IPS-18c (cell line): ENCODE data around the gene NRSN2.
"Not testable (repeated sequence)": the region's sequence is repeated elsewhere in the genome, so short reads cannot be mapped to it uniquely, and the experiment has no call there.

ENCODE experiments used
- H3K4me3 ChIP-seq: 2 replicates; pipeline ENCODE4 v1.7.0; 2013; ENCODE audit warnings: low read depth, mild to moderate bottlenecking, low read length, moderate library complexity; ENCODE audit not compliant: insufficient read depth
- H3K9me3 ChIP-seq: one replicate; pipeline ENCODE4 v1.6.1; 2013; ENCODE audit warnings: mild to moderate bottlenecking, low read length, moderate library complexity; ENCODE audit not compliant: control insufficient read depth, insufficient read depth

NRSN2 gene

DNA sequence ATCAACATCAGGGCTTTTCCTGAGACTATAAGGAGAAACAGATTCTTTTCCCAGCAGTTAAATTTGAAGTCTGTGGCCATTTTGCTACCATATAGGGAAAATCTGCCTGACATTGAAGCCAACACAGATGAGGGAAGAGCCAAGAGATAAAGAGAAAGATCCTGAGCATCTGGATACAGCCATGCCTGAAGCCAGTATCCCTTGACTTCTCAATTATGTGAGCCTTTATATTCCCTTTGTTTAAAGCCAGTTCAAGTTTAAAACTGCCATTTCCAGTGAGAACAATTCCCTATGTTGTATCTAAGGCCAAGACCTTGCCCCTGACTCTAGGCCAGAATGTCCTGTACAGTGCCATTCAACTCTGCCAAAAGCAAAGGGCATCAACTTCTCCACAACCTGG lies 3.8 kb upstream of the NRSN2 start:
- no peaks in the 10 kb centered on the region for H3K9me3 ChIP-seq
- no peak overlapping the region for H3K4me3 ChIP-seq

DNA sequence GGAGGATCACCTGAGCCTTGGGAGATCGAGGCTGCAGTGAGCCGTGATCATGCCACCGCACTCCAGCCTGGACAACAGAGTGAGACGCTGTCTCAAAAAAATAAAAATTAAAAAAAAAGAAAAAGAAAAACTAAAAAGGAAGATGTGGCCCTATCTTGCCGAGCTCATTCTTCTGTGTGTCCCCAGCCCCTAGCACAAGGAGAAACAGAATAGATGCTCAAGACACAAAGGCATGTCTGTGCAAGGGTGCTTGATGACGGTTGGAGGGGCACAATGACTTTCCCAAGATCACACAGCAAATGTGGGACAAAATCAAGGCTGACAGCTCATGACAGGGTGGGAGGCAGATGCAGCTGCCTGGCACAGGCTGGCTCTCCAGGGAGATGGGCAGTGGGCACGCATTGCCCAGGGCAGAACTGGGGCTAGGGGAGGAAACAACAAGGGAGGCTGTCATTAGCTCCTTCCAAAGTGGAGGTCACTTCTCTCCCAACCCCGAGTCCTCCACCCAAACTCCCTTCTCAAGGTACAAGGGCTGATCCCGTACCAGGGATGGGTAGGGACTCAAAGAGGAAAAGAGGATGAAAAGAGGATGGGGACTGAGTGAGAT lies 775 bp upstream of the NRSN2 start:
- H3K4me3 ChIP-seq: peak overlapping the region; percentile 83
- no peaks in the 10 kb centered on the region for H3K9me3 ChIP-seq

DNA sequence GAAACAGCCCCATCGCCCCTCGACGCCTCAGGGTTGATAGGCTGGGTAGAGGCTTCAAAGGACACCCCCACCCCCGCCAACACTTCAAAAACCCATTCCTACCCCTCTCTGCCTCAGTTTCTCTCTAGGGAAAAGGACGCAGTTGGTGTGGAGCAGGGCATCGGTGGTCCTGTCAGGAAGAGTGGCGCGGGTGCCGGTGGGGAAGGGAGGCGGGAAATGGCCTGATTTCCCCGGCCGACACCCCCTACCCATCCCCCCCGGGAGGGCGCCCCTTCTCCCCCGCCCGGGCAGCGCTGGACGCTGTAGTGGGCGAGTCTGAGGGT lies 367 bp downstream of the NRSN2 start:
- no peaks in the 10 kb centered on the region for H3K9me3 ChIP-seq

DNA sequence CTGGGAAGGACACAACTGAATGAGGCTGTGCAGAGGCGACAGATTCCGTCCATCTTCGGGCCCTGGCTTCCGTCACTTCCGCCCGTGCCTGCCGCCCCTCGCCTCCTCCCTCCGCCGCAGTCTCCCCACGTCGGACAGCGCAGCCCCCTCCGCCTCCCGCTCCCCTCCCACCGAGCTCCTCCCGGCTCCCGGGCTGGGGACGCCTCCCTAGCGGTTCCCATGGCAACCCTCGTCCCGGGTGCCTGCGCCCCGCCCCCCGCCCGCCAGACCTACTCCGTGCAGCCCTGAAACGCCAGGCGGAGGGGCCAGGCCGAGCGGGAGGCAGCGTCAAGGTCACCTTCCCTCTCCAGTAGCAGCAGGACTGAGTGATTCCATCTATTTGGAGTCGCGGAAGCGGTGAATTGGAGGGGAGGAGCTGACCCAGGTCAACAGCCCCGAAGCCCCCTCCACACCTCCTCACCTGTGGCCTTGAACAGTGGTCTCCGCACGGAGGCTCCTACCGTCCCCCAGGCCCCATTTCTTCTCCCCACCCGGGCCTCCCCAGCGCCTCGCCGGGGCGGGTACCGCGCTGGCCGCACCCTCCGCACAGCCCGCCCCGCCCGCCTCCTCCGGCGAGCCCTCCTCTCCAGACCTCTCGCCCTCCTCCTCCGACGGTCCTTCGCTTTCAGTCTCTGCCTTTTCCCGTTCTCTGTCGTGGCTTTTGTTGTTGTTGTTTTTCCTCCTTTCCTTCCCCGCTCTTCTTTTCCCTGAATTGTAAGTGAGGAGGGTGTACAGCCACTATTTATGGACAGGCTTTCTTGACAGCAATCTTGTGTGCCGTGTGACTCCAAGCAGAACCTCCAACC lies 951 bp downstream of the NRSN2 start:
- Histone ChIP-seq H3K4me3 (peak overlapping the region; percentile 83), H3K9me3 (no peaks in the 10 kb centered on the region)

More for the DNA sequence above, 367 bp downstream of the NRSN2 start:
- peak overlapping the region; percentile 83 for H3K4me3 ChIP-seq

DNA sequence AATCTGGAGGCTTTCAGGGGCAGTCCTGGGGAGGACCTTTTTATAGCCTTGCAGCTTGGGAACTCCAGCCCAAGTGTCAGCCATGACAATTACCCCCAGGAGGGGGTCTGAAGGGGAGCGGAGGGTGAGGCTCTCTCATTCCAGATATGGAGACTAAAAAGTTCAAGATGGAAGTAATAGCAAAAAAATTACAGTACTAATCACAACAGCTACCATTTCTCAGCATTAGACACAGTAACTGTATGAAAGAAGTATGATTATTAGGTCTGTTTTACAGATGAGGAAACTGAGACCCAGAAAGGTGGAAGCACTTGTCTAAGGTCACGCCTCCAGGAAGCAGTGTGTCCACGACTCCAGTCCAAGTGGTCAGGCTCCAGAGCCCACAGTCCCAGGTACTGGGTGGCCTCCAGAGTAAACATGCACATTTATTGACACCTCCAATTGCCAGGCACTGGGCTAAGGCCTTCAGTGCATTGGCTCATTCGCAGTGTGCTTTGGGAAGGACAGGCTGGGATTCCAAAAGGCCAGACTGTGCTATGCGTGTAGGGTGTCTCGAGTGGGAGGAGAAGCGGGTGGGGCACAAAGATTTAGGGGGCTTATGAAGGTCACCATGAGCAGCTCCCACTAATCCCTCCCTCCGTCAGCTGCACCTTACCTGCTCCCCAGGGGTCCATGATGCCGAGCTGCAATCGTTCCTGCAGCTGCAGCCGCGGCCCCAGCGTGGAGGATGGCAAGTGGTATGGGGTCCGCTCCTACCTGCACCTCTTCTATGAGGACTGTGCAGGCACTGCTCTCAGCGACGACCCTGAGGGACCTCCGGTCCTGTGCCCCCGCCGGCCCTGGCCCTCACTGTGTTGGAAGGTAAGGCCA lies 2.3 kb downstream of the NRSN2 start:
- no peaks in the 10 kb centered on the region for H3K9me3 ChIP-seq
- no peak overlapping the region for H3K4me3 ChIP-seq

DNA sequence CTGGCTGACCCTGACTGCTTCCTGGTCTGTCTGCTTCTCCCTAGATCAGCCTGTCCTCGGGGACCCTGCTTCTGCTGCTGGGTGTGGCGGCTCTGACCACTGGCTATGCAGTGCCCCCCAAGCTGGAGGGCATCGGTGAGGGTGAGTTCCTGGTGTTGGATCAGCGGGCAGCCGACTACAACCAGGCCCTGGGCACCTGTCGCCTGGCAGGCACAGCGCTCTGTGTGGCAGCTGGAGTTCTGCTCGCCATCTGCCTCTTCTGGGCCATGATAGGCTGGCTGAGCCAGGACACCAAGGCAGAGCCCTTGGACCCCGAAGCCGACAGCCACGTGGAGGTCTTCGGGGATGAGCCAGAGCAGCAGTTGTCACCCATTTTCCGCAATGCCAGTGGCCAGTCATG lies 6.3 kb downstream of the NRSN2 start:
- H3K9me3 ChIP-seq: no peaks in the 10 kb centered on the region
- H3K4me3 ChIP-seq: no peak overlapping the region

DNA sequence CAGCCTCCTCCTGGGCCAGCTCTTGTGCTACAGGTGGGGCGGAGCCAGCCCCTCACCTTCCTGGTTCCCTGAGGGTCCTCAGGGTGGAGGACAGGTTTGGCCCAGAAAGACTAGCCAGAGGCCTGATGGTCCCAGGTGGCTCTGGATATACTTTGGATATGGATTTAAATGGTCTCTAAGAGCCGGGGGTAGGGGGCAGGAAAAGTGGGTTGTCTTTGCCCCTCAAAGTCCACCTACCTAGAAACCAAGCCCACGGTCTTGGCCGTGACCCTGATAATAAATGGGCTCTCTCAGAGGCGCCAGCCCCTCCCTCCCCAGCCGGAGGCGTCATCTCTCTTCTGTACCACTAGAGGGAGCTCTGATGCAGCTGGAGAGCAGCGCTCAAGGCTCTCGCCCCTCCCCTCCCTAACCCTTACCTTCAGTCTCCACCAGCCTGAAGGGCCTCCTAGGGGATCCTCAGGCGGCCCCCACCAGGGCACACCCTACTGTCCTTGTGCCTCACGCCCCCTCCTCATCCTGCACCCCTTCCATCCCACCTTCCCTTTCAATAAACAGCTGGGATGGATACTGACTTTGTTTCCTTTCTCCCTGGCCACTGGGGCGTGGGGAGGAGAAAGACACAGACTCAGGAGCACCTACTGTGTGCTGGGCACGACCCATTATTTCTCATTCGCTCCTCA lies 7.5 kb downstream of the NRSN2 start:
- Histone ChIP-seq H3K9me3 (no peaks in the 10 kb centered on the region), H3K4me3 (no peak overlapping the region)

DNA sequence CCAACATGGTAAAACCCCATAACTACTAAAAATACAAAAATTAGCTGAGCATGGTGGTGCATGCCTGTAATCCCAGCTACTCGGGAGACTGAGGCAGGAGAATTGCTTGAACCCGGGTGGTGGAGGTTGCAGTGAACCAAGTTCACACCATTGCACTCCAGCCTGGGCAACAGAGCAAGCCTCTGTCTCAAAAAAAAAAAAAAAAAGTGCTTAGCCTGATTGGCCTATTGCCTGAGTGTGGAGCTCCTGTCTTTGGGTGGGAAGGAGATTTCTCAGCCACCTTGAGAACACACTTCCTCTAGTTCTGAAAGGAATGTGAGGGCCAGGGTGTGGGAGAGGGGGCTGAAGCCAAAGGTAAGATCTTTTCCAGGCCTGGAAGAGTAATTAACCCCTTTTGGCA lies 9.2 kb downstream of the NRSN2 start:
- H3K4me3 ChIP-seq, H3K9me3 ChIP-seq: not testable (repeated sequence)

DNA sequence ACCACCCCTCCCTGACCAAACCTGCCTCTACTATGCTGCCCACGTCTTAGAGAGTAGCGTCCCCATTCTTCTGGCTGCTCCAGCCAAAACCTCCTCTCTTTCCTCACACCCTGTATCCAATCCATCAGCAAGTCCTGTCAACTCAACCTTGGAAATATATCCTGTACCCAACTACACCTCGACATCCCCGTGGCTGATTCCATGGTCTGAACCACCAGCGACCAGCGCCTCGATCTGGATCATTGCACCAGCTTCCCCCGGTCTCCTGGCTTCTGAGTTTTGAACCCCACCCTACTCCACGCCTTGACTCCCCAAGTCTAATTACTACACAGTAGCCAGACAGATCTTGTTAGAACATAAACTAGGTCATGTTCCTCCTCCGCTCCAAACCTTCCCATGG lies 9.8 kb downstream of the NRSN2 start:
- Histone ChIP-seq H3K4me3 (no peak overlapping the region), H3K9me3 (no peaks in the 10 kb centered on the region)

DNA sequence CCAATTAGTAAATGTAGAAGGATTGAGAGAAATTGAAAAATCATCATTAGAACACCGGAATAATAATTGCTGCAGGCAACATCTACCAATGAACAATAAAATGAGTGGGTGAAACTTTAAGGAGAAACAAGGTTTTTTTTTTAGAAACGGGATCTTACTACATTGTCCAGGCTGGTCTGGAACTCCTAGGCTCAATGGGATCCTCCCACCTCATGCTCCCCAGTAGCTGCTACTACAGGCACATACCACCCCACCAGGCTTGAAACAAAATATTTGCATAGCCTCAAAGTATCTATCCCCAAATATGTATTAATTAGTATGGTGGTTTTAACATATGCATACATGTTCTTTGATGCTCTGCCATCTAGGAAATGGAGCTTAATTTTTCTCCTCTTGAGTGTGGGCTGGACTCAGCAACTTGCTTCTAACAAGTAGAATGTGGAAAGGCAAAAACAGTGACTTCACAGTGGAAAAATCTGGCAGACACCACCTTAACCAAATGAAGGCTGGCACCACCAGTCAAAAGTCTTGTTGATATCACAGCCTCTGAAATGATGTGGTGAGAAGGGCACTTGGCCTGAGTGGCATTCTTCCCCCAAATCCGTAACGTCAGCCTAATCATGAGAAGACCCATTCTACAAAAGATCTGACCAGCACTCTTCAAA lies 12.1 kb downstream of the NRSN2 start:
- no peak overlapping the region for H3K4me3 ChIP-seq
- no peaks in the 10 kb centered on the region for H3K9me3 ChIP-seq

DNA sequence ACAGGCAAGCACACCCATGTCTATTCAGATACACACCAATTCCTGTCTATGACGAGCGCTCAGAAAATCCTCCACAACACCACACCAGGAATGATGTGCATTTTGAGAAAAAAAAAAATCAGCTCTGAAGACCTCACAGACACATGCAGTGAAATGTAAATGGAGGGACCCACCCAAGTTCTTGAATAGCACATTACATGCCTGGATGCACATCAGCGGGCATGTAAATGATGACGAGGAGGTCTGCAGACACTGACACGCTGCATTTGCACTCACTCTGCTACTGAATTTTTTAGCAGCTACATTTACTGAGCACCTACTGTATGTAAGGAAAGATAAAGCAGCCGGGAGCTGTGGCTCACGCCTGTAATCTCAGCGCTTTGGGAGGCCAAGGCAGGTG lies 14.7 kb downstream of the NRSN2 start:
- Histone ChIP-seq H3K4me3 (no peak overlapping the region), H3K9me3 (no peaks in the 10 kb centered on the region)

DNA sequence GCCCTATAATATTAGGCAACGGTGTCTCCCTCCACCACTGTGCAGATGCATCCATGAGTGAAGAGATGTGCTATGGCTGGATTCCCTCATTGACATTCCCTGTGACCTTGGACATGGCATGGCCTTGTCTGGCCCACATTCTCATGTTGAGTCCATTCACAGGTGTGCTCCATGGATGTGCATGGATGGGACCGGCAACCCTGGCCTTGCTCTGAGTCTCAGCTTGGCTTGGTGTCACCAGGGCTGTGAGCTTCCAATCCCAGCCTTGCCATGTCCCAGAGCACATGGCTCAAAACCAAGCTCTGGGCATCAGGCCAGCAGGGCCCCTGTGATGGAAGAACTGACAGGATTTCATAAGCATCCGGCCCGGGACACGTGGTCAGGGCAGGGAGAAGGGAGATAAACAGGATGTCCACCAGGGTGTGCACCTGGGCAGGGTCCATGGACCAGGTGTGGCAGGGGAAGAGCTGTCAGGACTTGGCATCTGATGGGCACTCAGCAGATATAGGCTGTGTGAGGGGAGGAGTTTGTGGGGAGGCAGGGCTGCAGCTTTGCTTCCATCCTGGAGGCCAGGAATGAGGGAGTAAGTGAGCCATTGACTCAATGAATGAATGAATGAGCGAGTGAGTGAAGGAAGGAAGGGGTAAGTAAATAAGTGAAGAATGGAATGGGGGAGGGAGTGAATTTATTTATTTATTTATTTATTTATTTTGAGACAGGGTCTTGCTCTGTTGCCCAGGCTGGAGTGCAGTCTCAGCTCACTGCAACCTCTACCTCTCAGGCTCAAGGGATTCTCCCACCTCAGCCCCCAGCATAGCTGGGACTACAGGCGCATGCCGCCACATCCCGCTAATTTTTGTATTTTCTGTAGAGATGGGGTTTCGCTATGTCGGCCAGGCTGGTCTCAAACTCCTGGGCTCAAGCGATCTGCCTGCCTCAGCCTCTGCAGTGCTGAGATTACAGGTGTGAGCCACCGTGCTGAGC lies 15.7 kb downstream of the NRSN2 start:
- Histone ChIP-seq H3K9me3 (no peaks in the 10 kb centered on the region), H3K4me3 (no peak overlapping the region)

DNA sequence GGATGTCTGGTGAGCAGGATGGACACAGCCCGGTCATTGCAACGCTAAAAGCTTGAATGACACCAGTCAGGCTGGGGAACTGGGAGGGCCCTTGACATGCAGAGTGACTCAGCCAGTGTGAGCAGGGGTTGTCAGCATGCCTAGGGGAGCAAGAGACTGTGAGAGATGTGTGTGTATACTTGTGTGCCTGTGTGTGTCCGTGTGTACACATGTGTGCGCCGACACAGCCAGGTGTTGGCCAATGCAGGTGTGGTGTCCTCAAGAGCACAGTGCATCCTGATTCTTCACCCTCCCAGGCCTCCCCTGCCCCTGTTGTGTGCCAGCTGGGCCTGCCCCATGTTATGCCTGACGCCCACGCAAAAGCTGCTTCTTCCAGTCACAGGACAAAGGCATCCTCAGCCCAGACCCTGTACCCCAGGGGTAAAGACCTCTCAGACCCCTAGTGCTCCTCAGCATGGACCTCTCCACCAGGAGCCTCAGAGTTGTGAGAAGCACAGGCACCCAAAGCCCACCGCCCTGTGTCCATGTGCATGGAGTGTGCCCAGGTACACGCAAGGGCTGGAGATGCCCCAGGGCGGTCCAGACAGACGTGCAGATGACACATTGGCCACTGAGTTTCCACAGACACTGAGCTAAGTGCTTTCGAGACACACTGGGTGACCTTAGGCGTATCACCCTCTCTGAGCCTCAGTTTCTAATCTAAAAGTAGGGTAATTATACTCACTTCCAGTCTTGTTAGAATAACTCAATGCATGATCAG lies 16.6 kb downstream of the NRSN2 start:
- H3K9me3 ChIP-seq: no peaks in the 10 kb centered on the region
- H3K4me3 ChIP-seq: no peak overlapping the region

DNA sequence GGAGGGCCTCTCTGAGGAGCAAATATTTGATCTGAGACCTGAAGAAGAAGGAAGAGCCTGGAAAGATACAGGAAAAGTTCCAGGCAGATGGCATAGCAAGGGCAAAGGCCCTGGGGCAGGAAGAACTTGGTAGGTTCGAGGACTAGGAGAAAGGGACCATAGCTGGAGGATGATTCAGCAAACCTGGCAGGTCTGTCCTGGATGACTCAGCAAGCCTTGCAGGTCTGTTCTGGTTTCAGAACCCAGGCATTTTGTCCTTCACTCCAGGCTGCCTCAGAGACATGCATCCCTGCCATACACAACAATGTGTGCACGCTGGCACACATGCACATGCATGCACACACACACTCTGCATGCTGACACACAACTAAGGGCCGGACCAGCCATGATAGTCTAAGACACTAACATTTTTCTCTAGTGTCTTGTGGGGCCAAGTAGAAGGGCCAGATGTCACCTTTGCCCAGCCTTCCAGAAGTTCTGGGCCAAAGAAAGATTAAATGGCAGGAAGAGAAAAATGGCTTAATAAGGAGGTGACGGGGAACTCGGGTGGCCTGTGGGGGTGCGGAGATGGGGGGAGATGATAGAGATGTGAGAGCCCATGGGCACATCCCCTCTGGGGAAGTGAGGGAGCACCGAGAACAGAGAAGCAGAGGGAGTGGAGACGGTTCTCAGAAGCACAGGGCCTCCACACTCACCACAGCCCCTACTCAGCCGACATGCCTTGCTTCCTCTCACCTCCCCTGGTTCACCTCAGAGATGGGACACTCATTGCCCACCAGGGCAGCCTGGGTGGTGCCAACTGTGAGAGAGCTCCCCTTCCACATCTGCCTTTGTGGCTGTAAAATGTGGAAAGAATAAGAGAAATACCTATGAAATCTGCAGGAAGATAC lies 18.2 kb downstream of the NRSN2 start:
- Histone ChIP-seq H3K9me3 (no peaks in the 10 kb centered on the region), H3K4me3 (no peak overlapping the region)
